Neural cell (in vitro differentiated cells): Measurements from ENCODE around the gene GOLGA6C. TPM values are rescaled to one million over a fixed set of nuclear protein-coding genes. Genes with fewer than 3 reads are reported as not detected.

ENCODE experiments used
- H2AFZ ChIP-seq: fragments of 200-600, 300-800 bp; sonication (generic), shearing (Covaris generic); 2 replicates; pipeline ENCODE4 v1.6.0; 2014; ENCODE audit warnings: low read depth, mild to moderate bottlenecking, antibody characterized with exemption, low read length, moderate library complexity
- H3F3A ChIP-seq: fragments of 200-600 bp; shearing (Covaris generic); 2 replicates; pipeline ENCODE4 v1.6.1; 2016; ENCODE audit warnings: mild to moderate bottlenecking, moderate library complexity, mixed read lengths, antibody characterized with exemption, low read length; ENCODE audit not compliant: insufficient read depth, poor library complexity, severe bottlenecking
- H3K27ac ChIP-seq: fragments of 200-600, 300-800 bp; sonication (generic), shearing (Covaris generic); 2 replicates; pipeline ENCODE4 v1.5.1; 2014; ENCODE audit warnings: mild to moderate bottlenecking, low read length, moderate library complexity
- H3K27me3 ChIP-seq: fragments of 300-800, 200-600 bp; sonication (generic), shearing (Covaris generic); 2 replicates; pipeline ENCODE4 v1.6.0; 2014; ENCODE audit warnings: mild to moderate bottlenecking, low read depth, low read length, moderate library complexity; ENCODE audit not compliant: insufficient read depth
- H3K36me3 ChIP-seq: fragments of 300-800, 200-600 bp; sonication (generic), shearing (Covaris generic); 2 replicates; pipeline ENCODE4 v1.5.1; 2014; ENCODE audit warnings: mild to moderate bottlenecking, antibody characterized with exemption, low read length, moderate library complexity; ENCODE audit not compliant: insufficient read depth
- H3K4me2 ChIP-seq: fragments of 300-800, 200-600 bp; sonication (generic), shearing (Covaris generic); 2 replicates; pipeline ENCODE4 v1.6.0; 2014; ENCODE audit warnings: mild to moderate bottlenecking, low read length
- H3K4me3 ChIP-seq: fragments of 300-800, 200-600 bp; sonication (generic), shearing (Covaris generic); 2 replicates; pipeline ENCODE4 v1.5.1; 2014; ENCODE audit warnings: mild to moderate bottlenecking, low read length, moderate library complexity
- H3K79me2 ChIP-seq: fragments of 200-600 bp; shearing (Covaris generic); replicated peaks from 2 replicates; pipeline ENCODE4 v1.6.0; 2014; ENCODE audit warnings: mild to moderate bottlenecking, low read length, moderate library complexity; ENCODE audit not compliant: insufficient read depth
- H3K9ac ChIP-seq: fragments of 300-800, 200-600 bp; sonication (generic), shearing (Covaris generic); 2 replicates; pipeline ENCODE4 v1.6.1; 2016; ENCODE audit warnings: mild to moderate bottlenecking, low read length, mixed read lengths
- H3K9me2 ChIP-seq: fragments of 200-600 bp; shearing (Covaris generic); 2 replicates; pipeline ENCODE4 v1.6.1; 2016; ENCODE audit warnings: mild to moderate bottlenecking, low read length, mixed read lengths; ENCODE audit not compliant: insufficient read depth
- H3K9me3 ChIP-seq: fragments of 200-600, 300-800 bp; sonication (generic), shearing (Covaris generic); 2 replicates; pipeline ENCODE4 v1.6.1; 2016; ENCODE audit warnings: mild to moderate bottlenecking, mixed run types, low read length, moderate library complexity, mixed read lengths
- H4K20me1 ChIP-seq: fragments of 200-600 bp; shearing (Covaris generic); 2 replicates; pipeline ENCODE4 v1.6.1; 2016; ENCODE audit warnings: mild to moderate bottlenecking, mixed run types; ENCODE audit not compliant: insufficient read depth
- CTCF ChIP-seq: fragments of 450-650 bp; IDR thresholded peaks from 2 replicates; pipeline ENCODE4 v1.5.1; 2014; ENCODE audit warnings: antibody characterized with exemption, mild to moderate bottlenecking, moderate library complexity; ENCODE audit not compliant: poor library complexity, severe bottlenecking
- EZH2 ChIP-seq: fragments of 200-600, 300-800 bp; shearing (Covaris generic), sonication (generic); IDR thresholded peaks from 2 replicates; pipeline ENCODE4 v1.6.1; 2014; ENCODE audit warnings: antibody characterized with exemption, low read length, borderline replicate concordance, mild to moderate bottlenecking; ENCODE audit not compliant: insufficient read depth, poor library complexity, severe bottlenecking
- MXI1 ChIP-seq: fragments of 450-650 bp; conservative IDR thresholded peaks from 2 replicates; pipeline ENCODE4 v1.6.1; 2014; ENCODE audit warnings: antibody characterized with exemption, mild to moderate bottlenecking; ENCODE audit not compliant: poor library complexity, severe bottlenecking
- RAD21 ChIP-seq: fragments of 450-650 bp; conservative IDR thresholded peaks from 2 replicates; pipeline ENCODE4 v1.6.1; 2014; ENCODE audit warnings: antibody characterized with exemption, mild to moderate bottlenecking, moderate library complexity
- REST ChIP-seq: IDR thresholded peaks from 2 replicates; pipeline ENCODE4 v1.6.1; 2012; ENCODE audit warnings: borderline replicate concordance
- SMC3 ChIP-seq: fragments of 450-650 bp; conservative IDR thresholded peaks from 2 replicates; pipeline ENCODE4 v1.6.1; 2014; ENCODE audit warnings: antibody characterized with exemption, mild to moderate bottlenecking, moderate library complexity; ENCODE audit not compliant: poor library complexity
- TAF1 ChIP-seq: IDR thresholded peaks from 2 replicates; pipeline ENCODE4 v1.6.1; 2012; ENCODE audit warnings: low read depth
- polyA plus RNA-seq: library from polyadenylated mRNA; depleted of rRNA; stranded (reverse); fragments of >200 nt; gene quantifications from 2 replicates; pipeline ENCODE4 v1.2.3, GENCODE V29; 2014

GOLGA6C gene
- polyA plus RNA-seq, 1 donor from 2014 or later, result not detected

GRCh38 chr15:75214293-75215096, 43.6 kb upstream of the GOLGA6C start:
- no peaks in the 10 kb centered on the region for H3K79me2 ChIP-seq
- no peaks in the 10 kb centered on the region for H3F3A ChIP-seq
- no peak overlapping the region for H3K27ac ChIP-seq
- no peaks in the 10 kb centered on the region for H3K36me3 ChIP-seq
- H3K27me3 ChIP-seq, result no peaks in the 10 kb centered on the region
- no peaks in the 10 kb centered on the region for H4K20me1 ChIP-seq
- TF ChIP-seq SMC3, result no peak
- H3K9me3 ChIP-seq, result no peaks in the 10 kb centered on the region
- H3K4me3 ChIP-seq, result no peak overlapping the region
- H3K9ac ChIP-seq, result no peak overlapping the region
- no peak overlapping the region for H2AFZ ChIP-seq
- no peak overlapping the region for H3K4me2 ChIP-seq
- no peaks in the 10 kb centered on the region for H3K9me2 ChIP-seq

- Histone ChIP-seq H3K36me3 (no peaks in the 10 kb centered on the region), H2AFZ (no peak overlapping the region), H3K27me3 (no peaks in the 10 kb centered on the region), H3K9ac (no peak overlapping the region), H3K79me2 (no peaks in the 10 kb centered on the region), H3K4me2 (no peak overlapping the region), H3K27ac (no peak overlapping the region), H3K4me3 (no peak overlapping the region), H3K9me3 (no peaks in the 10 kb centered on the region), H3F3A (no peaks in the 10 kb centered on the region), H3K9me2 (no peaks in the 10 kb centered on the region), H4K20me1 (no peaks in the 10 kb centered on the region)
- TF ChIP-seq RAD21 (no peak), MXI1 (no peak), EZH2 (no peak), REST (no peak), TAF1 (no peak), CTCF (no peak)
Measured at GRCh38 chr15:75215107-75216004, 42.8 kb upstream of the GOLGA6C start.
